ENCODE results near the gene SEPTIN3.

Gene SEPTIN3

DNA sequence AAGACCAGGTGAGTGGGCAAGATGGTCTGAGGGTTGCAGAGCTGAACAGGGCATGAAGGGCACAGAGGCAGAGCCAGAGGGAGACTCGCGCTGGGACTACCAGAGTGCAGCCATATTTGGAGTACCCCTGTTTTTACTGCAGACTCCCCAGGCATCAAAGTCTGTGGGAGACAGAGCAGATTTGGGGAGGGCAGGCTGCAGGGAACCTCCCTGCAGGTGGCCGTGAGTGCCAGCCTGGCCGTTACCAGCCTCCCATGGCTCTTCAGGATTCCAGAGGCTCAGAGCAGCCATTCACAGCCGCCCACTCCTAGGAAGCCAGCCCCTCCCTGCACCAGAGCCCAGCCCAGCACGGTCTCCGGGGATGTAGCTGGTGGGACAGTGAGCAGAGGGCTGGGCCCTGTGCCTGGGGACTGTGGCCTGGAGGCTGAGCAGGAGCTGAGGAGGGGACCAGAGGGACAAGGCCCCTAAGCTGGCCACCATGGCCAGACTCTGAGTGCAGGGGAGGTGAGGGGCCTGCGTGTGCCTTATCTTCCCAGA, at the start of gene SEPTIN3:
TSS of gene SEPTIN3 (plus strand) at position 334 of the 537 bp plus-strand sequence. CDS start 2,050 bp downstream, outside the sequence.
- Histone ChIP-seq H3K9ac (ENCODE audit: low read depth in 1 of 2, low read length in 2 of 2) (no peak within 1 kb of the TSS), H3K4me3 (ENCODE audit: low read length in 2 of 2) (no peak within 1 kb of the TSS)

GRCh38 chr22:41920271-41920976, 48.8 kb upstream of the SEPTIN3 start:
- Histone ChIP-seq H3K27ac (ENCODE audit: low read depth in 2 of 2, low read length in 2 of 2) (peak overlapping the region in 1 of 2 donors; percentile 77), H3K27me3 (ENCODE audit: control insufficient read depth in 2 of 2, insufficient read depth in 2 of 2, low read length in 2 of 2) (peaks cover 23 to 29% of the 10 kb centered on the region in 2 donors), H3K36me3 (ENCODE audit: control insufficient read depth in 2 of 2, insufficient read depth in 2 of 2, low read length in 2 of 2) (no peaks in the 10 kb centered on the region), H3K4me3 (ENCODE audit: low read length in 2 of 2) (peak overlapping the region; percentile 9 to 43), H3K9me3 (ENCODE audit: control insufficient read depth in 2 of 2, low read length in 2 of 2) (no peaks in the 10 kb centered on the region), H3K4me1 (ENCODE audit: control insufficient read depth in 2 of 2, insufficient read depth in 2 of 2, low read length in 2 of 2) (peaks cover 11 to 21% of the 10 kb centered on the region in 2 donors), H3K9ac (ENCODE audit: low read depth in 1 of 2, low read length in 2 of 2) (no peak overlapping the region)

More for the DNA sequence above, at the start of gene SEPTIN3:
- Histone ChIP-seq H3K36me3 (ENCODE audit: control insufficient read depth in 2 of 2, insufficient read depth in 2 of 2, low read length in 2 of 2) (no peaks in the 10 kb centered on the region), H3K4me1 (ENCODE audit: control insufficient read depth in 2 of 2, insufficient read depth in 2 of 2, low read length in 2 of 2) (no peaks in the 10 kb centered on the region), H3K27me3 (ENCODE audit: control insufficient read depth in 2 of 2, insufficient read depth in 2 of 2, low read length in 2 of 2) (peaks cover 5 to 6% of the 10 kb centered on the region in 2 donors), H3K9me3 (ENCODE audit: control insufficient read depth in 2 of 2, low read length in 2 of 2) (no peaks in the 10 kb centered on the region), H3K27ac (ENCODE audit: low read depth in 2 of 2, low read length in 2 of 2) (no peak within 1 kb of the TSS)

- H3K27me3 ChIP-seq (ENCODE audit: control insufficient read depth in 2 of 2, insufficient read depth in 2 of 2, low read length in 2 of 2), result peaks cover 13 to 21% of the 10 kb centered on the region in 2 donors
- H3K4me1 ChIP-seq (ENCODE audit: control insufficient read depth in 2 of 2, insufficient read depth in 2 of 2, low read length in 2 of 2), result peaks cover 10 to 21% of the 10 kb centered on the region in 2 donors
- H3K27ac ChIP-seq (ENCODE audit: low read depth in 2 of 2, low read length in 2 of 2), result no peak overlapping the region
- no peak overlapping the region for H3K9ac ChIP-seq (ENCODE audit: low read depth in 1 of 2, low read length in 2 of 2)
- no peaks in the 10 kb centered on the region for H3K36me3 ChIP-seq (ENCODE audit: control insufficient read depth in 2 of 2, insufficient read depth in 2 of 2, low read length in 2 of 2)
- no peaks in the 10 kb centered on the region for H3K9me3 ChIP-seq (ENCODE audit: control insufficient read depth in 2 of 2, low read length in 2 of 2)
- H3K4me3 ChIP-seq (ENCODE audit: low read length in 2 of 2), result no peak overlapping the region
These were observed 46.9 kb upstream of the SEPTIN3 start for GRCh38 chr22:41922328-41922727.

- Histone ChIP-seq H3K36me3 (ENCODE audit: control insufficient read depth in 2 of 2, insufficient read depth in 2 of 2, low read length in 2 of 2) (no peaks in the 10 kb centered on the region), H3K9ac (ENCODE audit: low read depth in 1 of 2, low read length in 2 of 2) (no peak overlapping the region), H3K9me3 (ENCODE audit: control insufficient read depth in 2 of 2, low read length in 2 of 2) (no peaks in the 10 kb centered on the region), H3K27me3 (ENCODE audit: control insufficient read depth in 2 of 2, insufficient read depth in 2 of 2, low read length in 2 of 2) (peaks cover 10 to 19% of the 10 kb centered on the region in 2 donors), H3K4me1 (ENCODE audit: control insufficient read depth in 2 of 2, insufficient read depth in 2 of 2, low read length in 2 of 2) (peaks cover 10 to 15% of the 10 kb centered on the region in 2 donors), H3K27ac (ENCODE audit: low read depth in 2 of 2, low read length in 2 of 2) (no peak overlapping the region), H3K4me3 (ENCODE audit: low read length in 2 of 2) (no peak overlapping the region)
These were observed 46.2 kb upstream of the SEPTIN3 start for GRCh38 chr22:41922940-41923594.

- H3K27ac ChIP-seq (ENCODE audit: low read depth in 2 of 2, low read length in 2 of 2), result no peak overlapping the region
- H3K9ac ChIP-seq (ENCODE audit: low read depth in 1 of 2, low read length in 2 of 2), result no peak overlapping the region
- H3K9me3 ChIP-seq (ENCODE audit: control insufficient read depth in 2 of 2, low read length in 2 of 2), result no peaks in the 10 kb centered on the region
- peaks cover 7 to 16% of the 10 kb centered on the region in 2 donors for H3K27me3 ChIP-seq (ENCODE audit: control insufficient read depth in 2 of 2, insufficient read depth in 2 of 2, low read length in 2 of 2)
- H3K36me3 ChIP-seq (ENCODE audit: control insufficient read depth in 2 of 2, insufficient read depth in 2 of 2, low read length in 2 of 2), result no peaks in the 10 kb centered on the region
- peaks cover 10 to 11% of the 10 kb centered on the region in 2 donors for H3K4me1 ChIP-seq (ENCODE audit: control insufficient read depth in 2 of 2, insufficient read depth in 2 of 2, low read length in 2 of 2)
- H3K4me3 ChIP-seq (ENCODE audit: low read length in 2 of 2), result no peak overlapping the region
These were observed 45.5 kb upstream of the SEPTIN3 start for GRCh38 chr22:41923595-41924276.

DNA sequence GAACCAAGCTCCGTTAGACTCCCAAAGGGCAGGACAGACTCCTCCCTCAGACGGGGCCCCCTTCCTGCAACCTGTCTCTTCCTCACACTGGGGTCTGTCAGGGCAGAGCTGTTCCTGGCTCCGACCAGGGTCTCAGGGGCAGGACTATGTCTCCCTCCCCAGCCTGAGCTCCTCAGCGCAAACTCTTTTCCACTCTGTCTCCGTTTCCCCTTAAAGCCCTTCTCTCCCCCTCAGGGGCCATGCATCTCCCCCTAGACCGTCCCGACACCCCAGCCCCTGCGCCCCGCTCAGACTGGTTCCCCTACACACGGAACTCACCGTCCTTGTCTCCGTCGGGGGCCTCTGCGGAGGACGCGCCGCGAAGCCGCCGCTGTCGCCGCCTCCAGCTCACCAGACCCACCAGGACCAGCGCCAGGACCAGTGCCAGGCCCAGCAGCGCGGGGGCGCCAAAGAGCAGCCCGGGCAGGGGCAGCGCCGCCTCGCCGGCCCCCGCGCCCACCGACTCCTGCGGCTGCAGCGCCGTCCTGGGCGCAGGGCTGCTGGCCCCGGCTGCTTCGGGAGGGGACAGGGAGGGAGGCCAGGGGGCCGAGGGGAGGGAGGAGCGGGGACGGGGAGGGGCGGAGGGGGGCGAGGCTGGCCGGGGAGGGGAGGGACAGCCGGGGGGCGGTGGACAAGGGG, 43.3 kb upstream of the SEPTIN3 start:
- Histone ChIP-seq H3K36me3 (ENCODE audit: control insufficient read depth in 2 of 2, insufficient read depth in 2 of 2, low read length in 2 of 2) (no peaks in the 10 kb centered on the region), H3K27me3 (ENCODE audit: control insufficient read depth in 2 of 2, insufficient read depth in 2 of 2, low read length in 2 of 2) (peaks cover 7 to 10% of the 10 kb centered on the region in 2 donors), H3K9ac (ENCODE audit: low read depth in 1 of 2, low read length in 2 of 2) (peak overlapping the region in 1 of 2 donors; percentile 41), H3K4me3 (ENCODE audit: low read length in 2 of 2) (peak overlapping the region; percentile 35 to 50), H3K27ac (ENCODE audit: low read depth in 2 of 2, low read length in 2 of 2) (peak overlapping the region in 1 of 2 donors; percentile 58), H3K9me3 (ENCODE audit: control insufficient read depth in 2 of 2, low read length in 2 of 2) (no peaks in the 10 kb centered on the region), H3K4me1 (ENCODE audit: control insufficient read depth in 2 of 2, insufficient read depth in 2 of 2, low read length in 2 of 2) (no peaks in the 10 kb centered on the region)

DNA sequence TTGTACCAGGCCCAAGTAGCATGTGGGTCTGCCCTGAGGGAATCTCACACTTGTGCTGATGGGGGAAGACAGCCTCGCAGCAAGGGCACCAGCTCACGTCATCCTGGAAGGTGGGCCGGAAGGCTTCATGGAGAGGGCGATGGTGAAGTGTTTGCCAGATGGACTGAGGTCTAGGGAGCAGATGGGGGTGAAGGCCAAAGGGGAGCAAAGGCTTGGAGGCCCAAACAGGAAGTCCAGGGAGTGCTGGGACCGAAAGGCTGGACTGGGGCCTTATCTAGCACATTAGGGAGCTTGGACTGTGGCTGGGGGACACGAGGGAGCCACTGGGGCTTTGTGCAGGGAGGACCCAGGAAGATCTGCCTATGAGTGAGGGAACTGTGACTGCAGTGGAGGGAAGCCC, 41.4 kb upstream of the SEPTIN3 start:
- H3K27ac ChIP-seq (ENCODE audit: low read depth in 2 of 2, low read length in 2 of 2), result no peak overlapping the region

DNA sequence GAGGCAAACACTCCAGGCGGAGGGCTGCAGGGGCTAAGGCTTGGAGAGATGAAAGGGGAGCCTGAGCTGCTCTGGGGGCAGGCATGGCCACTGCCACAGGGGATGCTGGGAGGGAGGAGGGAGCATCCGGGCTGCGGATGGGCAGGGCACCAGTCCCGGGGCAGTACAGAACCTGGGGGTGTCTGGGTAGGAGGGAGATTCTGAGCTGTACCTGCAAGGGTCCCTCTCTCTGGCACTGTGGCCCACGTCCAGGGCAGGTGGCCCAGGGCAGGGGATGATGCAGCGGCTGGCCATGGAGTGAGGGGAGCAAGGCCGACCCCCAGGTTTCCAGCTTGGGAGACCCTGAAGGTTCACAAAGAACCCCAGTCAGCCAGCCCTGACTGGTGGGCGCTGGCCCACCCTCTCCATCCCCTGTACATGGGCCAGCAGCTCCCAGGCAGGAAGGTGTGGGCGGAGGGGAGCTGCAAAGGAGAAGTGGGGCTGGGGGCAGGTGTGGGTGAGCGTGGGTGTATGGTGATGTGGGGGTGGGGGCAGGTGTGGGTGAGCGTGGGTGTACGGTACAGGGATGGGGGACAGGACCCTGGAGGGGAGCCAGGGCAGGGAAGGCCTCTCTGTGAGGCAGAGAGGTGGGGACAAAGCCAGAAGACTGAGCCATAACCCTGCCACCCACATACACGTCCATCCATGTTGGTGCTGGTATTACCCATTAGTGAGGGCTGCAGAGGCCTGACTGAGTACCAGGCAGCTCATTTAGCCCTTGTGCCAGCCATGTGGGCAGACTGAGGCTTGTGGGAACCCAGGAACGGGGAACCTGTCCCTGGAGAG, 40.4 kb upstream of the SEPTIN3 start:
- no peak overlapping the region for H3K27ac ChIP-seq (ENCODE audit: low read depth in 2 of 2, low read length in 2 of 2)
- H3K36me3 ChIP-seq (ENCODE audit: control insufficient read depth in 2 of 2, insufficient read depth in 2 of 2, low read length in 2 of 2), result no peaks in the 10 kb centered on the region
- no peaks in the 10 kb centered on the region for H3K4me1 ChIP-seq (ENCODE audit: control insufficient read depth in 2 of 2, insufficient read depth in 2 of 2, low read length in 2 of 2)
- no peaks in the 10 kb centered on the region for H3K9me3 ChIP-seq (ENCODE audit: control insufficient read depth in 2 of 2, low read length in 2 of 2)
- no peak overlapping the region for H3K9ac ChIP-seq (ENCODE audit: low read depth in 1 of 2, low read length in 2 of 2)
- H3K4me3 ChIP-seq (ENCODE audit: low read length in 2 of 2), result no peak overlapping the region
- H3K27me3 ChIP-seq (ENCODE audit: control insufficient read depth in 2 of 2, insufficient read depth in 2 of 2, low read length in 2 of 2), result peaks cover 7 to 10% of the 10 kb centered on the region in 2 donors

More for the DNA sequence above, 41.4 kb upstream of the SEPTIN3 start:
- Histone ChIP-seq H3K36me3 (ENCODE audit: control insufficient read depth in 2 of 2, insufficient read depth in 2 of 2, low read length in 2 of 2) (no peaks in the 10 kb centered on the region), H3K9ac (ENCODE audit: low read depth in 1 of 2, low read length in 2 of 2) (no peak overlapping the region), H3K27me3 (ENCODE audit: control insufficient read depth in 2 of 2, insufficient read depth in 2 of 2, low read length in 2 of 2) (peaks cover 7 to 10% of the 10 kb centered on the region in 2 donors), H3K9me3 (ENCODE audit: control insufficient read depth in 2 of 2, low read length in 2 of 2) (no peaks in the 10 kb centered on the region), H3K4me1 (ENCODE audit: control insufficient read depth in 2 of 2, insufficient read depth in 2 of 2, low read length in 2 of 2) (no peaks in the 10 kb centered on the region), H3K4me3 (ENCODE audit: low read length in 2 of 2) (no peak overlapping the region)

- H3K4me3 ChIP-seq (ENCODE audit: low read length in 2 of 2), result no peak overlapping the region
- no peaks in the 10 kb centered on the region for H3K9me3 ChIP-seq (ENCODE audit: control insufficient read depth in 2 of 2, low read length in 2 of 2)
- no peak overlapping the region for H3K9ac ChIP-seq (ENCODE audit: low read depth in 1 of 2, low read length in 2 of 2)
- H3K36me3 ChIP-seq (ENCODE audit: control insufficient read depth in 2 of 2, insufficient read depth in 2 of 2, low read length in 2 of 2), result no peaks in the 10 kb centered on the region
- H3K27ac ChIP-seq (ENCODE audit: low read depth in 2 of 2, low read length in 2 of 2), result no peak overlapping the region
- peaks cover 7 to 10% of the 10 kb centered on the region in 2 donors for H3K27me3 ChIP-seq (ENCODE audit: control insufficient read depth in 2 of 2, insufficient read depth in 2 of 2, low read length in 2 of 2)
- no peaks in the 10 kb centered on the region for H3K4me1 ChIP-seq (ENCODE audit: control insufficient read depth in 2 of 2, insufficient read depth in 2 of 2, low read length in 2 of 2)
These were observed 39.8 kb upstream of the SEPTIN3 start for GRCh38 chr22:41929418-41929810.
